ENCODE measurements around the gene ASXL1. TPM values are rescaled to one million over a fixed set of nuclear protein-coding genes. Genes with fewer than 3 reads are reported as not detected.
A peak's percentile ranks its signal among the peaks of the same experiment; 100 is the strongest.

The ASXL1 gene
- polyA plus RNA-seq, 1 of the 3 experiments (the other 2 are of a cell fraction), result 36.6 TPM

- TF ChIP-seq REST (IDR thresholded peaks at IDR 0.05; ENCODE audit: low read depth, low read length) (no peak), FOSL2 (IDR thresholded peaks at IDR 0.05; ENCODE audit: borderline replicate concordance, low read depth) (no peak), POLR2AphosphoS5 (IDR thresholded peaks at IDR 0.05; ENCODE audit: low read depth, low read length) (no peak), FOXM1 (IDR thresholded peaks at IDR 0.05; ENCODE audit: low read depth) (no peak), RFX5 (IDR thresholded peaks at IDR 0.05; ENCODE audit: low read length) (no peak), SIN3A (IDR thresholded peaks at IDR 0.05; ENCODE audit: borderline replicate concordance, low read depth, low read length) (no peak), RAD21 (IDR thresholded peaks at IDR 0.05; ENCODE audit: low read length) (peak; percentile 46)
- TF ChIP-seq, protein P1, sequence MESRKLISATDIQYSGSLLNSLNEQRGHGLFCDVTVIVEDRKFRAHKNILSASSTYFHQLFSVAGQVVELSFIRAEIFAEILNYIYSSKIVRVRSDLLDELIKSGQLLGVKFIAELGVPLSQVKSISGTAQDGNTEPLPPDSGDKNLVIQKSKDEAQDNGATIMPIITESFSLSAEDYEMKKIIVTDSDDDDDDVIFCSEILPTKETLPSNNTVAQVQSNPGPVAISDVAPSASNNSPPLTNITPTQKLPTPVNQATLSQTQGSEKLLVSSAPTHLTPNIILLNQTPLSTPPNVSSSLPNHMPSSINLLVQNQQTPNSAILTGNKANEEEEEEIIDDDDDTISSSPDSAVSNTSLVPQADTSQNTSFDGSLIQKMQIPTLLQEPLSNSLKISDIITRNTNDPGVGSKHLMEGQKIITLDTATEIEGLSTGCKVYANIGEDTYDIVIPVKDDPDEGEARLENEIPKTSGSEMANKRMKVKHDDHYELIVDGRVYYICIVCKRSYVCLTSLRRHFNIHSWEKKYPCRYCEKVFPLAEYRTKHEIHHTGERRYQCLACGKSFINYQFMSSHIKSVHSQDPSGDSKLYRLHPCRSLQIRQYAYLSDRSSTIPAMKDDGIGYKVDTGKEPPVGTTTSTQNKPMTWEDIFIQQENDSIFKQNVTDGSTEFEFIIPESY (IDR thresholded peaks at IDR 0.05; ENCODE audit: borderline replicate concordance, low read depth), result no peak
Measured at GRCh38 chr20:32445539-32446273, 87.6 kb downstream of the ASXL1 start (continued).

GRCh38 chr20:32446301-32447100 lies 88.4 kb downstream of the ASXL1 start:
- Histone ChIP-seq H3K79me2 (ENCODE audit: insufficient read depth) (no peaks in the 10 kb centered on the region), H3K27me3 (ENCODE audit: insufficient read depth) (no peaks in the 10 kb centered on the region), H2AFZ (ENCODE audit: low read depth) (no peak overlapping the region), H3K36me3 (replicated peaks in 1 of 2; ENCODE audit: control insufficient read depth in 1 of 2, insufficient read depth in 2 of 2, low read length in 1 of 2) (peaks cover 37 to 73% of the 10 kb centered on the region in 2 experiments), H3K4me1 (ENCODE audit: control insufficient read depth in 1 of 2, insufficient read depth in 2 of 2, low read depth in 1 of 2, low read length in 1 of 2) (peaks cover 0 to 77% of the 10 kb centered on the region in 2 experiments; a peak in 3 of 4 replicates), H3K9me3 (no peaks in the 10 kb centered on the region), H3K9ac (no peak overlapping the region), H3K27ac (ENCODE audit: low read depth in 2 of 2, low read length in 1 of 2) (peak overlapping the region in 1 of 2 experiments; percentile 98; a peak in 2 of 4 replicates), H3F3A (replicated peaks; ENCODE audit: insufficient read depth) (peaks cover 7% of the 10 kb centered on the region), H3K4me2 (no peak overlapping the region), H3K9me2 (no peaks in the 10 kb centered on the region), H4K20me1 (ENCODE audit: insufficient read depth) (peaks cover 16% of the 10 kb centered on the region; the same call in 1 of the 2 replicates), H3K4me3 (ENCODE audit: low read depth in 2 of 2, low read length in 1 of 2) (no peak overlapping the region)
- TF ChIP-seq USF2 (IDR thresholded peaks at IDR 0.05; ENCODE audit: borderline replicate concordance, low read depth, low read length) (no peak), GATA2 (CRISPR knock-in tag; IDR thresholded peaks at IDR 0.05) (peak; percentile 39; the same call in 1 of the 2 replicates)
- CTCF ChIA-PET, result interaction anchor here (0.7 to 5.4 kb wide), 8 partner anchors 10 to 373 kb away, joined by 3 to 37 read pairs (median 4); no protein-coding TSS in a partner anchor
- DNase-seq, result no peak
- POLR2A ChIA-PET, result interaction anchor here (0.9 to 1.7 kb wide), 3 partner anchors 37 to 89 kb away, joined by 3 to 6 read pairs (median 5); partner anchors contain the start of gene ASXL1
- 82% methylated on average over 11 of the region's 14 CpGs for WGBS (ENCODE audit: low lambda C conversion rate)
